Immature natural killer cell (primary cell): ENCODE measurements around the gene NFIB. TPM values are rescaled to one million over a fixed set of nuclear protein-coding genes. Genes with fewer than 3 reads are reported as not detected.

Experiments
- DNase-seq, 3 donors: peaks; one replicate each; pipeline ENCODE4 v3.0.0; 2022; ENCODE audit warnings: mixed read lengths in 1 of 3
- H3K27ac Mint-ChIP-seq, 6 donors: one replicate each; pipeline ENCODE4 v1.8.0; 2020; ENCODE audit warnings: mixed read lengths in 6 of 6, mild to moderate bottlenecking in 5 of 6, inconsistent platforms in 4 of 6, moderate library complexity in 3 of 6
- H3K27me3 Mint-ChIP-seq, 3 donors: one replicate each; pipeline ENCODE4 v1.8.0; 2020 to 2021; ENCODE audit warnings: low read depth in 3 of 3, mild to moderate bottlenecking in 3 of 3, mixed read lengths in 3 of 3, moderate library complexity in 3 of 3, inconsistent platforms in 1 of 3
- H3K36me3 Mint-ChIP-seq, 3 donors: one replicate each; pipeline ENCODE4 v1.8.0; 2020; ENCODE audit warnings: mixed read lengths in 3 of 3, inconsistent platforms in 2 of 3, mild to moderate bottlenecking in 2 of 3
- H3K4me1 Mint-ChIP-seq, 2 donors: one replicate each; pipeline ENCODE4 v1.8.0; 2020; ENCODE audit warnings: inconsistent platforms in 2 of 2, mild to moderate bottlenecking in 2 of 2, mixed read lengths in 2 of 2, moderate library complexity in 1 of 2
- H3K4me3 Mint-ChIP-seq, 5 donors: one replicate each; pipeline ENCODE4 v1.8.0; 2020; ENCODE audit warnings: mild to moderate bottlenecking in 5 of 5, mixed read lengths in 5 of 5, inconsistent platforms in 3 of 5, moderate library complexity in 3 of 5
- H3K9me3 Mint-ChIP-seq, 6 donors: one replicate each; pipeline ENCODE4 v1.8.0; 2020; ENCODE audit warnings: mild to moderate bottlenecking in 6 of 6, mixed read lengths in 6 of 6, inconsistent platforms in 4 of 6, moderate library complexity in 3 of 6
- polyA plus RNA-seq, 3 donors: library from polyadenylated mRNA; unstranded; fragments of 300-500 nt; fragmentation: Illumina TruSeq; gene quantifications; one replicate each; pipeline ENCODE4 v1.2.3, GENCODE V29; 2021

Gene NFIB
- polyA plus RNA-seq, 3 donors from 2014 or later: not detected

GRCh38 chr9:14349146-14349446, 35.2 kb upstream of the NFIB start:
- Mint-ChIP-seq H3K27ac (no peak overlapping the region), H3K4me3 (peak overlapping the region in 1 of 5 donors; percentile 41), H3K27me3 (peaks cover 13 to 50% (median 25%) of the 10 kb centered on the region in 3 donors), H3K4me1 (peaks cover 0 to 2% of the 10 kb centered on the region in 2 donors), H3K36me3 (no peaks in the 10 kb centered on the region), H3K9me3 (peaks cover 0 to 9% (median under 1%) of the 10 kb centered on the region in 6 donors)
- DNase-seq: no peak

GRCh38 chr9:14348373-14349145, 34.6 kb upstream of the NFIB start:
- H3K36me3 Mint-ChIP-seq: no peaks in the 10 kb centered on the region

GRCh38 chr9:14348123-14348372, 34.1 kb upstream of the NFIB start:
- Mint-ChIP-seq H3K4me3 (no peak overlapping the region), H3K27me3 (peaks cover 13 to 48% (median 22%) of the 10 kb centered on the region in 3 donors), H3K27ac (no peak overlapping the region), H3K36me3 (no peaks in the 10 kb centered on the region), H3K9me3 (peaks cover 0 to 9% (median under 1%) of the 10 kb centered on the region in 6 donors), H3K4me1 (peaks cover 0 to 2% of the 10 kb centered on the region in 2 donors)
- no peak for DNase-seq

More at GRCh38 chr9:14348373-14349145, 34.6 kb upstream of the NFIB start:
- no peak for DNase-seq
- Mint-ChIP-seq H3K4me1 (peaks cover 0 to 2% of the 10 kb centered on the region in 2 donors), H3K27ac (no peak overlapping the region), H3K4me3 (peak overlapping the region in 1 of 5 donors; percentile 41), H3K27me3 (peaks cover 13 to 50% (median 25%) of the 10 kb centered on the region in 3 donors), H3K9me3 (peaks cover 0 to 9% (median under 1%) of the 10 kb centered on the region in 6 donors)

GRCh38 chr9:14347406-14348122, 33.6 kb upstream of the NFIB start:
- no peak overlapping the region for H3K27ac Mint-ChIP-seq
- peaks cover 0 to 5% (median under 1%) of the 10 kb centered on the region in 6 donors for H3K9me3 Mint-ChIP-seq
- H3K27me3 Mint-ChIP-seq: peaks cover 13 to 44% (median 21%) of the 10 kb centered on the region in 3 donors
- H3K4me3 Mint-ChIP-seq: no peak overlapping the region
- peaks cover 0 to 2% of the 10 kb centered on the region in 2 donors for H3K4me1 Mint-ChIP-seq
- H3K36me3 Mint-ChIP-seq: no peaks in the 10 kb centered on the region
- DNase-seq: no peak

GRCh38 chr9:14346811-14347405, 33.0 kb upstream of the NFIB start:
- Mint-ChIP-seq H3K9me3 (peaks cover 0 to 5% (median under 1%) of the 10 kb centered on the region in 6 donors), H3K36me3 (no peaks in the 10 kb centered on the region), H3K4me3 (no peak overlapping the region), H3K4me1 (peaks cover 0 to 2% of the 10 kb centered on the region in 2 donors), H3K27me3 (peaks cover 13 to 42% (median 21%) of the 10 kb centered on the region in 3 donors), H3K27ac (no peak overlapping the region)
- no peak for DNase-seq

- no peak overlapping the region for H3K27ac Mint-ChIP-seq
- peaks cover 14 to 42% (median 20%) of the 10 kb centered on the region in 3 donors for H3K27me3 Mint-ChIP-seq
- H3K4me3 Mint-ChIP-seq: no peak overlapping the region
- no peaks in the 10 kb centered on the region for H3K36me3 Mint-ChIP-seq
- H3K9me3 Mint-ChIP-seq: peaks cover 0 to 5% (median under 1%) of the 10 kb centered on the region in 6 donors
- DNase-seq: no peak
- peaks cover 0 to 2% of the 10 kb centered on the region in 2 donors for H3K4me1 Mint-ChIP-seq
These were observed 32.4 kb upstream of the NFIB start for GRCh38 chr9:14346231-14346791.

- H3K4me1 Mint-ChIP-seq: peaks cover 0 to 2% of the 10 kb centered on the region in 2 donors
- no peak for DNase-seq
- peaks cover 17 to 41% (median 18%) of the 10 kb centered on the region in 3 donors for H3K27me3 Mint-ChIP-seq
- H3K27ac Mint-ChIP-seq: no peak overlapping the region
- no peak overlapping the region for H3K4me3 Mint-ChIP-seq
- H3K36me3 Mint-ChIP-seq: no peaks in the 10 kb centered on the region
- H3K9me3 Mint-ChIP-seq: peaks cover 0 to 5% (median under 1%) of the 10 kb centered on the region in 6 donors
These were observed 31.7 kb upstream of the NFIB start for GRCh38 chr9:14345354-14346230.

GRCh38 chr9:14344941-14345353, 31.0 kb upstream of the NFIB start:
- peaks cover 14 to 36% (median 18%) of the 10 kb centered on the region in 3 donors for H3K27me3 Mint-ChIP-seq
- no peak overlapping the region for H3K27ac Mint-ChIP-seq
- H3K36me3 Mint-ChIP-seq: no peaks in the 10 kb centered on the region
- H3K4me1 Mint-ChIP-seq: peaks cover 0 to 2% of the 10 kb centered on the region in 2 donors
- H3K9me3 Mint-ChIP-seq: peaks cover 0 to 5% (median under 1%) of the 10 kb centered on the region in 6 donors
- no peak overlapping the region for H3K4me3 Mint-ChIP-seq
- no peak for DNase-seq

GRCh38 chr9:14344053-14344524, 30.1 kb upstream of the NFIB start:
- Mint-ChIP-seq H3K36me3 (no peaks in the 10 kb centered on the region), H3K27me3 (peaks cover 14 to 27% (median 17%) of the 10 kb centered on the region in 3 donors), H3K27ac (no peak overlapping the region), H3K4me1 (peaks cover 0 to 2% of the 10 kb centered on the region in 2 donors), H3K4me3 (no peak overlapping the region), H3K9me3 (peaks cover 0 to 5% (median 2%) of the 10 kb centered on the region in 6 donors)
- no peak for DNase-seq

GRCh38 chr9:14343261-14344031, 29.5 kb upstream of the NFIB start:
- H3K4me1 Mint-ChIP-seq: peaks cover 0 to 2% of the 10 kb centered on the region in 2 donors
- H3K27me3 Mint-ChIP-seq: peaks cover 11 to 21% (median 12%) of the 10 kb centered on the region in 3 donors
- H3K4me3 Mint-ChIP-seq: no peak overlapping the region
- no peak for DNase-seq
- H3K36me3 Mint-ChIP-seq: no peaks in the 10 kb centered on the region
- peaks cover 0 to 3% (median under 1%) of the 10 kb centered on the region in 6 donors for H3K9me3 Mint-ChIP-seq
- no peak overlapping the region for H3K27ac Mint-ChIP-seq

- Mint-ChIP-seq H3K36me3 (no peaks in the 10 kb centered on the region), H3K27ac (no peak overlapping the region), H3K4me1 (no peaks in the 10 kb centered on the region), H3K27me3 (peaks cover 7 to 15% (median 8%) of the 10 kb centered on the region in 3 donors), H3K9me3 (peaks cover 0 to 3% (median under 1%) of the 10 kb centered on the region in 6 donors), H3K4me3 (no peak overlapping the region)
- DNase-seq: no peak
These were observed 28.8 kb upstream of the NFIB start for GRCh38 chr9:14342736-14343135.

- Mint-ChIP-seq H3K4me1 (no peaks in the 10 kb centered on the region), H3K27me3 (peaks cover 4 to 13% (median 7%) of the 10 kb centered on the region in 3 donors), H3K9me3 (peaks cover 0 to 5% (median 2%) of the 10 kb centered on the region in 6 donors), H3K36me3 (no peaks in the 10 kb centered on the region), H3K4me3 (no peak overlapping the region), H3K27ac (no peak overlapping the region)
- no peak for DNase-seq
These were observed 27.6 kb upstream of the NFIB start for GRCh38 chr9:14341437-14342122.
